ENCODE results near the gene ZNF354B.
A peak's percentile ranks its signal among the peaks of the same experiment; 100 is the strongest.

GRCh38 chr5:178899289-178899688 lies 39.5 kb downstream of the ZNF354B start:
- TF ChIP-seq TBP (IDR thresholded peaks at IDR 0.05; ENCODE audit: low read depth, low read length) = no peak
- TF ChIP-seq, protein P1, sequence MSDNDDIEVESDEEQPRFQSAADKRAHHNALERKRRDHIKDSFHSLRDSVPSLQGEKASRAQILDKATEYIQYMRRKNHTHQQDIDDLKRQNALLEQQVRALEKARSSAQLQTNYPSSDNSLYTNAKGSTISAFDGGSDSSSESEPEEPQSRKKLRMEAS (IDR thresholded peaks at IDR 0.05) = no peak
- no peak for TF ChIP-seq EZH2 (IDR thresholded peaks at IDR 0.05; ENCODE audit: low read depth, low read length, severe bottlenecking)
- no peak for TF ChIP-seq SRF (IDR thresholded peaks at IDR 0.05; ENCODE audit: low read depth, low read length)
- TF ChIP-seq POLR2A (IDR thresholded peaks at IDR 0.05; ENCODE audit: control extremely low read depth in 1 of 2, low read depth in 2 of 2, low read length in 2 of 2) = no peak
- TF ChIP-seq, protein P2, sequence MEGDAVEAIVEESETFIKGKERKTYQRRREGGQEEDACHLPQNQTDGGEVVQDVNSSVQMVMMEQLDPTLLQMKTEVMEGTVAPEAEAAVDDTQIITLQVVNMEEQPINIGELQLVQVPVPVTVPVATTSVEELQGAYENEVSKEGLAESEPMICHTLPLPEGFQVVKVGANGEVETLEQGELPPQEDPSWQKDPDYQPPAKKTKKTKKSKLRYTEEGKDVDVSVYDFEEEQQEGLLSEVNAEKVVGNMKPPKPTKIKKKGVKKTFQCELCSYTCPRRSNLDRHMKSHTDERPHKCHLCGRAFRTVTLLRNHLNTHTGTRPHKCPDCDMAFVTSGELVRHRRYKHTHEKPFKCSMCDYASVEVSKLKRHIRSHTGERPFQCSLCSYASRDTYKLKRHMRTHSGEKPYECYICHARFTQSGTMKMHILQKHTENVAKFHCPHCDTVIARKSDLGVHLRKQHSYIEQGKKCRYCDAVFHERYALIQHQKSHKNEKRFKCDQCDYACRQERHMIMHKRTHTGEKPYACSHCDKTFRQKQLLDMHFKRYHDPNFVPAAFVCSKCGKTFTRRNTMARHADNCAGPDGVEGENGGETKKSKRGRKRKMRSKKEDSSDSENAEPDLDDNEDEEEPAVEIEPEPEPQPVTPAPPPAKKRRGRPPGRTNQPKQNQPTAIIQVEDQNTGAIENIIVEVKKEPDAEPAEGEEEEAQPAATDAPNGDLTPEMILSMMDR (IDR thresholded peaks at IDR 0.05; ENCODE audit: control extremely low read depth in 1 of 3, insufficient read depth in 1 of 3, low read depth in 1 of 3, low read length in 3 of 3) = peak in 1 of 3 experiments; percentile 11; a peak in 2 of 4 replicates
- TF ChIP-seq RBBP5 (IDR thresholded peaks at IDR 0.05; ENCODE audit: borderline replicate concordance, low read depth, low read length) = no peak
- TF ChIP-seq RXRA (IDR thresholded peaks at IDR 0.05; ENCODE audit: insufficient read depth, low read depth, low read length) = no peak
- TF ChIP-seq MAFK (IDR thresholded peaks at IDR 0.05; ENCODE audit: low read depth, low read length) = no peak
- no peak for TF ChIP-seq SIN3A (conservative IDR thresholded peaks at IDR 0.05 in 1 of 2, IDR thresholded peaks at IDR 0.05 in 1 of 2; ENCODE audit: low read depth in 1 of 2, low read length in 2 of 2)
- TF ChIP-seq BRCA1 (IDR thresholded peaks at IDR 0.05; ENCODE audit: low read depth, low read length) = no peak

Data from H1 (cell line).